Left ventricle myocardium inferior (tissue), 1 donor: ENCODE measurements around the gene MED13L. TPM values are rescaled to one million over a fixed set of nuclear protein-coding genes. Genes with fewer than 3 reads are reported as not detected.

Experiments
- DNase-seq: peaks from one replicate; pipeline ENCODE4 v3.0.0-alpha.2; 2020
- H3K27ac ChIP-seq: fragments of 200-600 bp; replicated peaks from 2 replicates; pipeline ENCODE4 v1.8.0; 2021
- H3K27me3 ChIP-seq: fragments of 200-600 bp; 2 replicates; pipeline ENCODE4 v1.8.0; 2021; ENCODE audit warnings: low read depth
- H3K36me3 ChIP-seq: fragments of 200-600 bp; 2 replicates; pipeline ENCODE4 v1.8.0; 2021
- H3K4me1 ChIP-seq: fragments of 200-600 bp; 2 replicates; pipeline ENCODE4 v1.8.0; 2021
- H3K4me3 ChIP-seq: fragments of 200-600 bp; 2 replicates; pipeline ENCODE4 v1.8.0; 2021; ENCODE audit warnings: mild to moderate bottlenecking, moderate library complexity
- H3K9me3 ChIP-seq: fragments of 200-600 bp; replicated peaks from 2 replicates; pipeline ENCODE4 v1.8.0; 2021
- CTCF ChIP-seq: fragments of 200-600 bp; IDR thresholded peaks from 2 replicates; pipeline ENCODE4 v1.8.0; 2021; ENCODE audit warnings: antibody characterized with exemption, mild to moderate bottlenecking, borderline replicate concordance
- intact Hi-C: fragments of 100-400 bp; cut with micrococcal nuclease; formaldehyde crosslinking; loops from one replicate; pipeline ENCODE4 v1.11.0; 2022
- total RNA-seq: library from RNA; stranded (reverse); fragmentation: NEBNext Ultra II Directional; extraction: Animal tissue kit (Norgen Biotek cat#: 25700); gene quantifications from one replicate; pipeline ENCODE4 v1.2.1, GENCODE V29; 2021
- donor health status: DM: no; HTN: yes; CAD: no; lungs with severe emphysema.

The MED13L gene
- total RNA-seq, 1 donor from 2014 or later = 55.0 TPM

GRCh38 chr12:116164250-116165035, 113.0 kb downstream of the MED13L start:
- H3K27me3 ChIP-seq = no peaks in the 10 kb centered on the region
- peak overlapping the region; percentile 24 for H3K27ac ChIP-seq
- DNase-seq = no peak
- H3K4me3 ChIP-seq = peak overlapping the region; percentile 5
- no peaks in the 10 kb centered on the region for H3K9me3 ChIP-seq
- no peaks in the 10 kb centered on the region for H3K36me3 ChIP-seq
- H3K4me1 ChIP-seq = peaks cover 83% of the 10 kb centered on the region
- no peak for TF ChIP-seq CTCF
- intact Hi-C loops = no loop called here

DNA sequence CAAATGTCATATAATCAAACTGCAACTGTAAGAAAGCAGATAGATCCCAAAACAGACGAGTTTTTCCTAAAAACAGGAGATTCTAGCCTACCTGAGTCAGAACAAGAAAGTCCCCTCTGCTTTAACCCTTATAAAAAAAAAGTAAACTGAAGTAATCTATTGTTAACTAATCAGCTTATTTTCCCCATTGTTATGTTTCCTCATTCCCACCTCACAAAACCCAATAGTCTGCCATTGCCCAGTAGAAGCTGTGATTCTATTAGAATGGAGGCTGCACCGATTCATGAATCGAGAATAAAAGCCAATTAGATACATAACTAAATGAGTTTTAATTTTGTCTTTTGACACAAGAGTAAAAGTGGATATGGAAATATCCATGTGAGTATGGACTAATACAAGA, 115.4 kb downstream of the MED13L start:
- H3K4me3 ChIP-seq = no peak overlapping the region
- no peak for DNase-seq
- intact Hi-C loops = no loop called here
- no peaks in the 10 kb centered on the region for H3K27me3 ChIP-seq
- no peaks in the 10 kb centered on the region for H3K9me3 ChIP-seq
- H3K27ac ChIP-seq = no peak overlapping the region
- peaks cover 86% of the 10 kb centered on the region for H3K4me1 ChIP-seq
- H3K36me3 ChIP-seq = no peaks in the 10 kb centered on the region
- TF ChIP-seq CTCF = no peak

- no peak overlapping the region for H3K4me3 ChIP-seq
- H3K36me3 ChIP-seq = no peaks in the 10 kb centered on the region
- no peak for DNase-seq
- H3K4me1 ChIP-seq = peaks cover 90% of the 10 kb centered on the region
- H3K9me3 ChIP-seq = no peaks in the 10 kb centered on the region
- no peaks in the 10 kb centered on the region for H3K27me3 ChIP-seq
- intact Hi-C loops = no loop called here
- no peak for TF ChIP-seq CTCF
- no peak overlapping the region for H3K27ac ChIP-seq
These were observed 115.9 kb downstream of the MED13L start for GRCh38 chr12:116161588-116161987.

DNA sequence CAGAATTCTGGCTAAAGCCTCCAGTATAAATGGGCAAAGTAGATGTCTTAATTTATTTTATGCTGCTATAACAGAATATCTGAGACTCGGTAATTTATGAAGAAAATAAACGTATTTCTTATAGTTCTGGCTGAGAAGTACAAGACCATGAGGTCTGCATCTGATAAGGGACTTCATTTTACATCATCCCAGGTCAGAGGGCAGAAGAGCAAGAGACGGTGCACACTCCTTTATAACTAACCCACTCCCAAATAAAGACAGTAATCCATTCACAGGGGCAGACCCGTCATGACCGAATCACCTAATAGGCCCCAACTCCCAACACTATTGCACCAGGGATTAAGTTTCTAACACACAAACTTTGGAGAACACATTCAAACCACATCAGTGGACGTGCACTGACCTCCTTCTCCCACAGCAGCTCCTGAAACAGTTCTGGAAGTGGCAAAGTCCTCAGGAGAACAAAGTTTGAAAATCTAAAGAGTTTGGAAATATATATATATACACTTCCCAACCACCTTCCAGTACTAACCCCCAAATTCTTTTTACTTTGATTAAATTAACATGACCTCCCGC, 116.5 kb downstream of the MED13L start:
- TF ChIP-seq CTCF = no peak
- Histone ChIP-seq H3K27me3 (no peaks in the 10 kb centered on the region), H3K4me1 (peaks cover 87% of the 10 kb centered on the region), H3K4me3 (no peak overlapping the region), H3K36me3 (no peaks in the 10 kb centered on the region), H3K9me3 (no peaks in the 10 kb centered on the region), H3K27ac (no peak overlapping the region)
- no peak for DNase-seq
- intact Hi-C loops = no loop called here

DNA sequence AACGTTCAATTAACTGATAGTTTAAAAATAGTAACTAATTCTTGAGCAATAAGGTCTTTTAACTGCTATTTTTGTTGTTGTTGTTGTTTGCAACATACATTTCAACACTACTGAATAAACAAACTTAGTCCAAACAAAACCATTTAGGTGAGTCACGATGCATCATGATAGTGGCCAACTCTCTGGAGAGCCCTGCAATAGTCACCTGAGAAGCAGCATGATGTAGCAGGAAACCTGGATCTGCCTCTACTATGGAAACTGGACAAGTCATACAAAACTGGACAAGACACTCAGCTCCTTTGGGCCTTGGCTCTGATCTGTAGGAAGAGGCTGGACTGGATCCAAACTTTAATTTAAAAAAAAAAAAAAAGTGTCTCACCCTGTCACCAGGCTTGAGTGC, 117.3 kb downstream of the MED13L start:
- no peak for TF ChIP-seq CTCF
- intact Hi-C loops = no loop called here
- DNase-seq = no peak

More for the DNA sequence above, 117.3 kb downstream of the MED13L start:
- H3K36me3 ChIP-seq = no peaks in the 10 kb centered on the region
- H3K4me1 ChIP-seq = peaks cover 80% of the 10 kb centered on the region
- H3K27ac ChIP-seq = no peak overlapping the region
- H3K27me3 ChIP-seq = no peaks in the 10 kb centered on the region
- H3K9me3 ChIP-seq = no peaks in the 10 kb centered on the region
- no peak overlapping the region for H3K4me3 ChIP-seq
